Measurements from ENCODE around the gene GSG1. TPM values are rescaled to one million over a fixed set of nuclear protein-coding genes. Genes with fewer than 3 reads are reported as not detected.

The GSG1 gene
- total RNA-seq, 1 experiment from 2014 or later = not detected

DNA sequence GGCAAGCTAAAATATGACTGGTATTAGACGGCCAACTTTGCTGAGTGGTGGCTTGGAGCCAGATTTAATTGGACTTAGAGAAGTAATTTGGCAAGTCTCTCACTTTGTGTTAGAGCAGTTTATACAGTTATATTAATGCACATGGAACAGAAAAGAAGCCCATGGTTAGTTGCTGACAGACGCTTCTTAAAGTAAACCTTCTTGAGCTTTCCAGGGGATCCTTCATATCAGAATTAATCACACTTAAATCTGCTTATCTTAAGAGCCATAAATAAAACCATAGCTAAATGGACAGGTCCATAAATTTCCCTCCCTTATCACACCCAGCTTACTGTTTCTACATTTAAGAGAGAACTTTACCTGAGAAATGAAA is 9.6 kb downstream of the GSG1 start:
- no peak overlapping the region for H3K4me3 ChIP-seq (ENCODE audit: low read length)
- H3K27me3 ChIP-seq (ENCODE audit: low read length) = no peaks in the 10 kb centered on the region
- H3K4me1 ChIP-seq (ENCODE audit: low read length) = peaks cover 20% of the 10 kb centered on the region
- no peaks in the 10 kb centered on the region for H3K9me2 ChIP-seq (replicated peaks; ENCODE audit: insufficient read depth, low read length)
- H2AFZ ChIP-seq (ENCODE audit: low read length) = no peak overlapping the region
- no peaks in the 10 kb centered on the region for H3K36me3 ChIP-seq (ENCODE audit: insufficient read depth, low read length)
- H3K79me2 ChIP-seq (ENCODE audit: low read length) = no peaks in the 10 kb centered on the region
- H3K9ac ChIP-seq (ENCODE audit: low read length) = no peak overlapping the region
- no peak overlapping the region for H3K4me2 ChIP-seq (ENCODE audit: low read depth, low read length, poor library complexity, severe bottlenecking)
- no peak for DNase-seq
- H3K9me3 ChIP-seq (ENCODE audit: low read length) = no peaks in the 10 kb centered on the region
- H3K27ac ChIP-seq (ENCODE audit: low read length) = no peak overlapping the region
- no peaks in the 10 kb centered on the region for H4K20me1 ChIP-seq (ENCODE audit: insufficient read depth, low read depth, low read length)

DNA sequence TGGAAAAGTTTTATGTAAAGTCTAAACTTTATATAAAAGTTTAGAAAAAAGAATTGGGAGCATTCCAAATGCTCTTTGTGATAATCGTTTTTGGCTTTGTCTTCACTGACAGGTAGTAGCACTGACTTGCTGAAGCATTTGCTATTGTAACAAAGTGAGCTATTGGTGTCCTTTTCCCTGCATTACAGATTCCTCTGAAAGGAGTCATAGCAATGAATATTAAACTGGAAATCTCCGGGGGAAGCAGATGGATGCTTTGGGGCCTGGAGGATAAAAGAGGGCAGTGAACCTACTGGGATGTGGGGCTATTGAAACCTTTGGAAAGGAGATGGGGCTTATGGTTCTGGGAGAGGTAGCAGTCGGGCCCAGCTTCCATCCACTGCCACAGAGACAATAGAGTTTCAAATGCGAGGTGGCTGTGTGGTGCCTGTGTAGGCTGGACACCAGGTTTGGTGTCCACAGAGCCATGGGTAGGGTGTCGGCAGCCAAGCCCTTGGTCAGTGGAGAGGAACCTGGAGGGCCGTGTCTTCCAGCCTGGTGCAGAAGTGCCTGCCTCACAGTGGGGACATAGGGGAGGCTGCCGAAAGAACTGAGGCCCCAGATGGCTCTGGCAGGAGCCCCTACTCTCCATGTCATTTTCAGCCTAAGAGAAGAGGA is 10.1 kb downstream of the GSG1 start:
- Histone ChIP-seq H4K20me1 (ENCODE audit: insufficient read depth, low read depth, low read length) (no peaks in the 10 kb centered on the region), H3K4me1 (ENCODE audit: low read length) (peaks cover 14% of the 10 kb centered on the region), H3K4me2 (ENCODE audit: low read depth, low read length, poor library complexity, severe bottlenecking) (no peak overlapping the region), H3K79me2 (ENCODE audit: low read length) (no peaks in the 10 kb centered on the region), H3K9me3 (ENCODE audit: low read length) (no peaks in the 10 kb centered on the region), H3K27ac (ENCODE audit: low read length) (no peak overlapping the region), H3K9ac (ENCODE audit: low read length) (no peak overlapping the region), H2AFZ (ENCODE audit: low read length) (no peak overlapping the region), H3K4me3 (ENCODE audit: low read length) (no peak overlapping the region), H3K27me3 (ENCODE audit: low read length) (no peaks in the 10 kb centered on the region), H3K36me3 (ENCODE audit: insufficient read depth, low read length) (no peaks in the 10 kb centered on the region), H3K9me2 (replicated peaks; ENCODE audit: insufficient read depth, low read length) (no peaks in the 10 kb centered on the region)
- no peak for DNase-seq

DNA sequence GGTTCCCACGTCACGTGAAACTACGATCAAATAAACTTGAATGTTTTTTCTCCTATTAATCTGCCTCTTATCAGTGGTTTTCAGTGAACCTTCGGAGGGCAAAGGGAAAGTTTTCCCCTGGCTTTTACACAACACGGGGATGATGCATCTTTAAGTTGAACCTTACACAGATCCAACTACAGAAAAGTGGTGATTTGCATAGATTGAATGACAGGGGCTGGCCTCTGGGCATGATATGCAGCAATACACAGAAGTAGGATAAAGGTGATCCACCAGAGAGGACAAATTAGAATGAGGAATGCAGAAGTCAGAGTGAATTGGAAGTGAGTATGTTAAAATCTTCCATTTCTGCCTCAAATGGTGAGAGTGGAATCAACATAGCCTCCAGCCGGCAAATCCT is 11.6 kb downstream of the GSG1 start:
- Histone ChIP-seq H3K79me2 (ENCODE audit: low read length) (no peaks in the 10 kb centered on the region), H4K20me1 (ENCODE audit: insufficient read depth, low read depth, low read length) (no peaks in the 10 kb centered on the region), H3K4me1 (ENCODE audit: low read length) (no peaks in the 10 kb centered on the region), H2AFZ (ENCODE audit: low read length) (no peak overlapping the region), H3K36me3 (ENCODE audit: insufficient read depth, low read length) (no peaks in the 10 kb centered on the region), H3K27ac (ENCODE audit: low read length) (no peak overlapping the region), H3K4me2 (ENCODE audit: low read depth, low read length, poor library complexity, severe bottlenecking) (no peak overlapping the region), H3K9ac (ENCODE audit: low read length) (no peak overlapping the region), H3K9me3 (ENCODE audit: low read length) (no peaks in the 10 kb centered on the region), H3K27me3 (ENCODE audit: low read length) (no peaks in the 10 kb centered on the region), H3K4me3 (ENCODE audit: low read length) (no peak overlapping the region), H3K9me2 (replicated peaks; ENCODE audit: insufficient read depth, low read length) (no peaks in the 10 kb centered on the region)
- DNase-seq = no peak

DNA sequence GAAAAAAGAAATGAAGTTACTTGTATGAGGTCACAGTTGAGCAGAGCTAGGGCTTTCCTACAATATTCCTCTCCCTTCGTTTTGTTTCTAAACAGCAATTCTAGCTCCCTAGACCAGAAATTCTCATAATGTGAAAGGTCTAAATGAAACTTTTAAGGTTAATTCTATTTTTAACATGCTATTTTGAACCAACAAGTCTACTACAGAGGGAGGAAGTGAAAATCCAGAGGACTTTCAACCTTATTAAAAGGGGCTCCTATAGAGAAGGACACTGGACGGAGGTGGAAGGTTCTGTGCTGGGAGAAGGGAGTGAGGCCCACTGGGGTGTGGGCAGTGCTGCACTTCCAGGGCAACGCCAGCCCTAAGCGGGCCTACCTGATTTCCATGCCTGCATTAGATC is 13.4 kb downstream of the GSG1 start:
- no peak overlapping the region for H3K4me2 ChIP-seq (ENCODE audit: low read depth, low read length, poor library complexity, severe bottlenecking)
- no peaks in the 10 kb centered on the region for H3K9me3 ChIP-seq (ENCODE audit: low read length)
- no peak overlapping the region for H2AFZ ChIP-seq (ENCODE audit: low read length)
- no peak for DNase-seq
- no peaks in the 10 kb centered on the region for H3K79me2 ChIP-seq (ENCODE audit: low read length)
- H3K27ac ChIP-seq (ENCODE audit: low read length) = no peak overlapping the region
- no peaks in the 10 kb centered on the region for H3K27me3 ChIP-seq (ENCODE audit: low read length)
- H3K9me2 ChIP-seq (replicated peaks; ENCODE audit: insufficient read depth, low read length) = no peaks in the 10 kb centered on the region
- H3K36me3 ChIP-seq (ENCODE audit: insufficient read depth, low read length) = no peaks in the 10 kb centered on the region
- H3K4me3 ChIP-seq (ENCODE audit: low read length) = no peak overlapping the region
- H3K9ac ChIP-seq (ENCODE audit: low read length) = no peak overlapping the region
- no peaks in the 10 kb centered on the region for H4K20me1 ChIP-seq (ENCODE audit: insufficient read depth, low read depth, low read length)
- no peaks in the 10 kb centered on the region for H3K4me1 ChIP-seq (ENCODE audit: low read length)

DNA sequence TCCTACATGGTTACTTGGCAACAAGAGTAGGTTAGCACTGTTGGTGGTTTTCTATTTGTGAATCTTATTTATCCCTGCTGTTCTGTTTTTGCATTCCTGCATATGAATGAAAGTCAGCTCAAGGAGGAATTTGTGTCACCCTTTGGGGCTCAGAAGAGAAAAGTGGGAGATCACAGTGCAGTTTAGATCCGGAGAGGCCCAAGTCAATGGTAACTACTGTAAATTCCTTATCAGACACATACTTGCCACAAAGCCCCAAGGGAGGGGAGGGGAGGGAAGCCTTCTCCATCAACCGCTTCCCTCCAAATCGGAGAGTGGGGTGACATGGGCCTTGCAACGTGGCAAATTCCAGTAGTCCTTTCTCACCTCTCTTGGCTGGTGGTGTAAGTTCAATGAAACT is 15.0 kb downstream of the GSG1 start:
- H3K4me3 ChIP-seq (ENCODE audit: low read length) = no peak overlapping the region
- H2AFZ ChIP-seq (ENCODE audit: low read length) = no peak overlapping the region
- no peaks in the 10 kb centered on the region for H3K79me2 ChIP-seq (ENCODE audit: low read length)
- no peaks in the 10 kb centered on the region for H3K9me3 ChIP-seq (ENCODE audit: low read length)
- H3K4me2 ChIP-seq (ENCODE audit: low read depth, low read length, poor library complexity, severe bottlenecking) = no peak overlapping the region
- H3K9ac ChIP-seq (ENCODE audit: low read length) = no peak overlapping the region
- no peaks in the 10 kb centered on the region for H3K27me3 ChIP-seq (ENCODE audit: low read length)
- no peaks in the 10 kb centered on the region for H3K9me2 ChIP-seq (replicated peaks; ENCODE audit: insufficient read depth, low read length)
- H3K4me1 ChIP-seq (ENCODE audit: low read length) = no peaks in the 10 kb centered on the region
- H3K36me3 ChIP-seq (ENCODE audit: insufficient read depth, low read length) = no peaks in the 10 kb centered on the region
- DNase-seq = no peak
- no peaks in the 10 kb centered on the region for H4K20me1 ChIP-seq (ENCODE audit: insufficient read depth, low read depth, low read length)
- no peak overlapping the region for H3K27ac ChIP-seq (ENCODE audit: low read length)

DNA sequence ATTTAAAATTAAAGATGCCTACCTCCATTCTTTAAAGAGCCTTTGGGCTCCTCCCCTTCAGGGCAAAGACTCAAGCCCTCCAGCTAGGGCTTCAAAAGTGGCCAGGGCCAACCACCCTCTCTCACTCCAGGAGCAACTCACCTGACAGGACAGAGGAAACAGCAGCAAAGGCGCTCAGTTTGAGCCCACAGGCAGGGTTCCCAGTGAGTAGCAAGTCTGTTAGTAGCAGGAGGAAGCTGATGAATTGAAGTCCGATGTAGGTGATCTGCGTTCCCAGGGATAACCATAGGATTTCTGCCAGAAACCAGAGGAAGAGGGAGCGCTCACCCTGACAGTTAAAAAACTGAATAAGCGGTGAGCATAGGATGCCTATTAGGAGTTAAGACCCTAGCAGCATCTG is 15.7 kb downstream of the GSG1 start:
- no peaks in the 10 kb centered on the region for H3K27me3 ChIP-seq (ENCODE audit: low read length)
- no peaks in the 10 kb centered on the region for H4K20me1 ChIP-seq (ENCODE audit: insufficient read depth, low read depth, low read length)
- H3K79me2 ChIP-seq (ENCODE audit: low read length) = no peaks in the 10 kb centered on the region
- no peak overlapping the region for H3K9ac ChIP-seq (ENCODE audit: low read length)
- no peak overlapping the region for H3K27ac ChIP-seq (ENCODE audit: low read length)
- no peak overlapping the region for H2AFZ ChIP-seq (ENCODE audit: low read length)
- H3K9me2 ChIP-seq (replicated peaks; ENCODE audit: insufficient read depth, low read length) = no peaks in the 10 kb centered on the region
- no peak overlapping the region for H3K4me2 ChIP-seq (ENCODE audit: low read depth, low read length, poor library complexity, severe bottlenecking)
- H3K4me3 ChIP-seq (ENCODE audit: low read length) = no peak overlapping the region
- H3K9me3 ChIP-seq (ENCODE audit: low read length) = no peaks in the 10 kb centered on the region
- no peak for DNase-seq
- H3K36me3 ChIP-seq (ENCODE audit: insufficient read depth, low read length) = no peaks in the 10 kb centered on the region
- no peaks in the 10 kb centered on the region for H3K4me1 ChIP-seq (ENCODE audit: low read length)

DNA sequence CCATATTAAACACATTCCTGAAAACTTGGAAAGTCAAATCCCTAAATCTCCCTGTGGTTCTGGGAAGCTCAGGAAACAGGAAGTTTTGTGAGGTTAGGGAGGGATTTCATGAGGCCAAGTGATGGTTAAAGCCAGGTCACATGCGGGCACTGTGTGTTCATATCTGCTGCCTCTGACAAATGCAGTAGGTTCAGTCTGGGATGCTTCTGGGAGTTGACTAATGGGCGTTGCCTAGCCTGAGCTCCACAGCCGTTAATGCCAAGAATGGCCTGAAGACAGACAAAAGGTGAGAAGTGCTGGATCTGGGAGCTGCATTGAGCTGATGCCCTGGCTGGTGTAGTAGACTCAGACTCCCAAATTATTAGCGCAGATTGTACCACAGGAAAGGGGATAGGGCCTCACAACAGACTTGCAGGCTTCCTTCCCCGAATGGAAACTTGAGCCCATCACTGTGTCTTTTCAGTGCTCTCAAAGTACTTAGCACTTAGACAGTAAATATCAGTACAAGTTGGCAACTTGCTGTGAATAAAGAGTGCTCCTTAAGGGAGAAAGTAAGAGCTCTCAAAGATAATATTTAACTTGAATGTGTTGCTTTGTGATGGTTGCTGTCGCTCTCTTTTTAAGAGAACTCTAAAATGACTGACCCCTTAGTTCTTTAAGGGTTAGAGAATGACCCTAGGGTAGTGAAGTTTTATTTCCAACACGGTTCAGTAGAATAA is 17.3 kb downstream of the GSG1 start:
- Histone ChIP-seq H3K4me3 (ENCODE audit: low read length) (no peak overlapping the region), H4K20me1 (ENCODE audit: insufficient read depth, low read depth, low read length) (no peaks in the 10 kb centered on the region), H3K9ac (ENCODE audit: low read length) (no peak overlapping the region), H3K79me2 (ENCODE audit: low read length) (no peaks in the 10 kb centered on the region), H2AFZ (ENCODE audit: low read length) (no peak overlapping the region), H3K4me1 (ENCODE audit: low read length) (no peaks in the 10 kb centered on the region), H3K9me3 (ENCODE audit: low read length) (no peaks in the 10 kb centered on the region), H3K4me2 (ENCODE audit: low read depth, low read length, poor library complexity, severe bottlenecking) (no peak overlapping the region), H3K27ac (ENCODE audit: low read length) (no peak overlapping the region), H3K9me2 (replicated peaks; ENCODE audit: insufficient read depth, low read length) (no peaks in the 10 kb centered on the region), H3K27me3 (ENCODE audit: low read length) (no peaks in the 10 kb centered on the region), H3K36me3 (ENCODE audit: insufficient read depth, low read length) (no peaks in the 10 kb centered on the region)
- DNase-seq = no peak

DNA sequence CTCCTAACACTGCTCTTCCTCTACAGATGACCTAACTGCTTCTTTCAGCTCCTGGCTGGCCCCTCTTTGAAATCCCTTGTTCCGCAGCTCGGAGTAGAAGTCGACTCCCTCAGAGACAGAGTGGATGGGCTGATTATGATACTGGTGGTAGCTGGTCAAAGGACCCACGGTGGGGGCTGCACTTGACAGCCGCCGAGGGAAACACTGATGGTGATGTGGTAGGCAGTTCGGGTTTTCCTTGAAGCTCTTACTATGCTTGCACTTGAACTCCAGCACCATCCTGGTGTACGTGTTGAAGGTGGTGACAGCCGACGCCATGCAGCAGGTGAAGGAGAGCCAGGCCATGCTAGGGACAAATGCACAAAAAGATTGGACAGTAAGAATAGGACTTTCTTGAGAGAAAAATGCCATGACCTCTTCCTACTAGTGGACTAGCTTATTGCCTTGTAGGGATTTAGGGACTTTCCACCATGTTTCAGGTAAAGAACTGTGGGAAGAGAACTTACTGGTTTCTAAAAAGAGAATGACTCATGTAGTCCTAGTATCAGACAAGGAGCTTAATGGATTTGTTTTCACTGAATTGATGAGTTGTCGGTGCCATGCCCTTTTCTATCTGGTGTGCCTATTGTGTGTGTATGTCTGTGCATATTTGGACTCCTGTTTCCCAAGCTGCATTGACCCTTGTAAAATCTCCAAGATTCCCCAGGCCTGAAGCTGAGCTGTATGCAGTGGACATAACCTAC is 18.4 kb downstream of the GSG1 start:
- DNase-seq = no peak
- Histone ChIP-seq H3K4me3 (ENCODE audit: low read length) (no peak overlapping the region), H3K4me1 (ENCODE audit: low read length) (no peaks in the 10 kb centered on the region), H2AFZ (ENCODE audit: low read length) (no peak overlapping the region), H3K79me2 (ENCODE audit: low read length) (no peaks in the 10 kb centered on the region), H3K4me2 (ENCODE audit: low read depth, low read length, poor library complexity, severe bottlenecking) (no peak overlapping the region), H3K36me3 (ENCODE audit: insufficient read depth, low read length) (no peaks in the 10 kb centered on the region), H3K9me2 (replicated peaks; ENCODE audit: insufficient read depth, low read length) (no peaks in the 10 kb centered on the region), H4K20me1 (ENCODE audit: insufficient read depth, low read depth, low read length) (no peaks in the 10 kb centered on the region), H3K9me3 (ENCODE audit: low read length) (no peaks in the 10 kb centered on the region), H3K27me3 (ENCODE audit: low read length) (no peaks in the 10 kb centered on the region), H3K27ac (ENCODE audit: low read length) (no peak overlapping the region), H3K9ac (ENCODE audit: low read length) (no peak overlapping the region)

Measured in Karpas-422 (cell line).